Embryonic facial prominence (tissue), 1 donor: ENCODE results near the gene COX6A2.

Source experiments
- DNase-seq: peaks from one replicate; pipeline ENCODE4 v3.0.0-alpha.2; 2016; ENCODE audit errors: extremely low spot score

COX6A2 gene

DNA sequence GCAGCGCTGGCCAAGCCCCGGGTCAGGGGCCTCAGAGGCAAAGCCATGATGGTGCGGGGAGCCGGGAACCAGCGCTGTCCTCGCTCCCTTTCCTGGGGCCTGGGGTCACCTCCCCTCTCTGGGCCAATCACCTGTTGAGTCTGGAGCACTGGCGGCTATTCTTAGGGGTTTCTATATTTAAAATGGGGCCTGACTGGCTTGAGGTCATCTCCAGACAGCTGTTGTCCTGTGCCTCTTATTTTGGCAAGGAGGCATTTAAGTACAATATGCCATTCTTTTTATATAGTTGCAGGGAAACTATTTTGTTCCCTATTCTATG is at the start of gene COX6A2:
Gene COX6A2, minus strand, starts transcription at position 82 of the 319 bp plus-strand sequence. Its CDS starts 35 bp downstream, at position 47.
- DNase-seq = no peak

DNA sequence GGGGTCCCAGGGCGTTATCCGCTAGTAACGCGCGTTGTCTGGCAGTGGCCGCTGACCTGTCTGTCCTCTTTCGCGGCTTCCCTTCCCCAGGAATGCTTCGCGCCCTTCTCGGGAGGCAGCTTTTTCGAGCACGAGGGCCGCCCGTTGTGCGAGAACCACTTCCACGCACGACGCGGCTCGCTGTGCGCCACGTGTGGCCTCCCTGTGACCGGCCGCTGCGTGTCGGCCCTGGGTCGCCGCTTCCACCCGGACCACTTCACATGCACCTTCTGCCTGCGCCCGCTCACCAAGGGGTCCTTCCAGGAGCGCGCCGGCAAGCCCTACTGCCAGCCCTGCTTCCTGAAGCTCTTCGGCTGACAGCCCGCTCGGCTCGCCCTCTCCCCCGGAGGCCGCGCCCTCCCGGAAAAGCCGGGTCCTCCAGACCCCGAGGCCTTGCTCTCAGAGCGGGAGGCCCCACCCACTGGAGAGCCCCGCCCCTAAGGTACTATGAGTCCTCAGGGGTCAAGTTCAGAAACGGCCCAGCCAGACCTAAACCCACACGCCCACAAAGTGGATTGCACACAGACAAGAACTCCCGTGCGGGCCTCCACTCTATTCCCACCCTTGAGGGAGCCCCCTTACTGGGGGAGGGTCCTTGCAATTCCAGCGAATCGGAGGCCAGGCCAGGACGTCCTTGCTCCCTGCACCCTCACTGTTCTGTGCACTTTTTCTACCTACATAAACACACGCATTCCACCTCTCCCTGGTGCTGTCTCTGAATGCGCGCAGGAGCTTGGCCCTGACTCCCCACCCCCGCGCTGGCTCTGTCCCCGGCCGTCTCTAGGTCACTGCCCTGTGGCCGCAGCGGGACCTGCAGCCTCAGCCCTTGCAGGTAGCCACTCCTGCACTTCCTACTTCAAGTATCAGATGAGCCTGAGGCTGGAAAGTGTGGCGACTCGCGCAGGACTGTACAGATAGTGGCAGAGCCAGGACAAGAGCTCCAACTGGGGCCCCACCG is 49.4 kb upstream of the COX6A2 start:
- no peak for DNase-seq

DNA sequence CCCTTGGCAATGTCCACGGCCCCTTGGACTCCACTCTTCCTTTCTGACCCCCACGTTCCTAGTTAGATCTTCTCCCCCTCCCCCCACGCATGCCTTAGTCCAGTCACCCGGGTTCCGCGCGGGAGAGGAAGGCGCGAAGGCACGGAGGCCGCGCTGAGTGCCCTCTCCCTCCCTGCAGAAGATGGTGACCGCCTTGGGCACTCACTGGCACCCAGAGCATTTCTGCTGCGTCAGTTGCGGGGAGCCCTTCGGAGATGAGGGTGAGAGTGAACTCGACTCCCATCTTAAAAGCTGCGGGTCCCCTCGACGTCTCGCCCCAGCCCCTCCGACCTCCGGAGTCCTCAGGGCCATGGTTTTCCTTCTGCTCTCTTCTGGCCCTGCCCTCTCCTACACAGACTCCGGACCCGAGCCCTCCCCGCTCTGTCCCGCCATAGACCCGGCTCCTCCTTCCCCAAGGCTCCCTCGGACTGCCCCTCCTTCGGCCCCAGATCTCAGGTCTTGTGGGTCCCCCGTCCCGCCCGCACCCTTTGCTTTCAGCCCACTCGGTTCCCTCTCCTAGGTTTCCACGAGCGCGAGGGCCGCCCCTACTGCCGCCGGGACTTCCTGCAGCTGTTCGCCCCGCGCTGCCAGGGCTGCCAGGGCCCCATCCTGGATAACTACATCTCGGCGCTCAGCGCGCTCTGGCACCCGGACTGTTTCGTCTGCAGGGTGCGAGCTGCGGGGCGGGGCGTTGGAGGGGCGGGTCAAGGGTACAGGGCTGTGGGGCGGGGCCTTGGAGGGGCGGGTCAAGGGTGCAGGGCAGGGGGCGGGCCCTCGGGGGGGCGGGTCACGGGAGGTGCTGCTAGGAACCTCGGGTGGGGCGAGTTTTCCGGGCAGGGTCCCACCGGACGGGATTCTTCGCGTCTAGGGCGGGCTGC is 48.4 kb upstream of the COX6A2 start:
- no peak for DNase-seq

DNA sequence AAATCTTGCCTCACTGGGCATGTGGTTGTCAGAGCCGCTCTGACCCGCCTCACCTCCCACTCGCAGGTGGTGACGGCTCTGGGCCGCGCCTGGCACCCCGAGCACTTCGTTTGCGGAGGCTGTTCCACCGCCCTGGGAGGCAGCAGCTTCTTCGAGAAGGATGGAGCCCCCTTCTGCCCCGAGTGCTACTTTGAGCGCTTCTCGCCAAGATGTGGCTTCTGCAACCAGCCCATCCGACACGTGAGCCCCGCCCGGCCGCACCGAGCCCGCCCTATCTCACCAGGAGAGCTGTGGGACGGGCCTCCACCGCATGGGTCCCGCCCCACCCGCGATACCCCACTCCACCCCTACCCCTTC is 47.8 kb upstream of the COX6A2 start:
- no peak for DNase-seq

DNA sequence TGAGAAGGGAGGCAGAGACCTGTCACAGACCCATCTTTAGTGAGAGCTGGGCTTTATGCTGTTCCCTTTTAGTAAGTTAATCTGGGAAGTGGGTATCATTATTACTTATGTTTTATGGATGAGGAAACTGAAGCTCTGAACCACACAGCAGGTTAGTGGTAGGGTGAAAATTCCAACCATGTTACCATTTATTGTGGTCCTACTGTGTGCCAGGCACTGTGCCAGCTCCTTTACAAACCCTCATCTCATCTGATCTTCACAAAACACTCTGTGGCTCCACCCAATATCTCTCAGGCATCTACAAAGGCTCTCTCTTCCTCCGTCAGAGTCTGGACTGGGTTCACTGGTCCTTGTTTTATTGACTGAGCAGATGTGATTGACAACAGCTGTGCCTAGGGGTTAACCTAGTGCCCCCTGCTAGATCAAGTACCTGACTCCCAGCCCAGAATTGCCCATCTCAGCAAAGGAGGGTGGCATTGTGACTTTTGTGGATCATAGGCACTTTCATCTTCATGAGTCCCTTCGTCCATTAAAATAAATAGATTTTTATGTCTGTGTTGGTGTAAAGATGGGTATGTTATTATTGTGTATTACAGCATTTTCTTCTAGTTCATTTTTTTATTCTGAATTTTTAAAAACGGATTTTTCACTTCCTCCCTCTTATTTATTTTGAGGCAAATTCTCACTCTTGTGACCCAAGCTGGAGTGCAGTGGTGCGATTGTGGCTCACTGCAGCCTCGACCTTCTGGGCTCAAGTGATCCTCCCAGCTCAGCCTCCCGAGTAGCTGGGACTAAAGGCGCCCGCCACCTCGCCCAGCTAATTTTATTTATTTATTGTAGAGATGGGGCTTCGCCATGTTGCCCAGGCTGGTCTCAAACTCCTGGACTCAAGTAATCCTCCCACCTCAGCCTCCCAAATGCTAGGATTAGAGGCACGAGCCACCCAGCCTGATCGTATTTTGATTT is 46.9 kb upstream of the COX6A2 start:
- DNase-seq = no peak

DNA sequence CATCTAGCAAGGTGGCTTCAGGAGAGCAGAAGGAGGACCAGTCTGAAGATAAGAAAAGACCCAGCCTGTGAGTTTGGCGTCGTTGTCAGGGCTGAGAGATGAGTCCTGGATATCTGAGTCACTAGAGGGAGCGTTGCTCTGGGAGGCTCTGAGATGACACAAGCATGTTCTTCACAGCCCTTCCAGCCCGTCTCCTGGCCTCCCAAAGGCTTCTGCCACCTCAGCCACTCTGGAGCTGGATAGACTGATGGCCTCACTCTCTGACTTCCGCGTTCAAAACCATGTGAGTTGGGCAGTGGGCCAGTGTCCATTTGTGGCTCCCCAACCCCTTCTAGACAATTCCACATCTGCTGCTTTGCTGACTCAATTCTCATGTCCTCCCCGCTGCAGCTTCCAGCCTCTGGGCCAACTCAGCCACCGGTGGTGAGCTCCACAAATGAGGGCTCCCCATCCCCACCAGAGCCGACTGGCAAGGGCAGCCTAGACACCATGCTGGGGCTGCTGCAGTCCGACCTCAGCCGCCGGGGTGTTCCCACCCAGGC is 46.1 kb upstream of the COX6A2 start:
- no peak for DNase-seq

DNA sequence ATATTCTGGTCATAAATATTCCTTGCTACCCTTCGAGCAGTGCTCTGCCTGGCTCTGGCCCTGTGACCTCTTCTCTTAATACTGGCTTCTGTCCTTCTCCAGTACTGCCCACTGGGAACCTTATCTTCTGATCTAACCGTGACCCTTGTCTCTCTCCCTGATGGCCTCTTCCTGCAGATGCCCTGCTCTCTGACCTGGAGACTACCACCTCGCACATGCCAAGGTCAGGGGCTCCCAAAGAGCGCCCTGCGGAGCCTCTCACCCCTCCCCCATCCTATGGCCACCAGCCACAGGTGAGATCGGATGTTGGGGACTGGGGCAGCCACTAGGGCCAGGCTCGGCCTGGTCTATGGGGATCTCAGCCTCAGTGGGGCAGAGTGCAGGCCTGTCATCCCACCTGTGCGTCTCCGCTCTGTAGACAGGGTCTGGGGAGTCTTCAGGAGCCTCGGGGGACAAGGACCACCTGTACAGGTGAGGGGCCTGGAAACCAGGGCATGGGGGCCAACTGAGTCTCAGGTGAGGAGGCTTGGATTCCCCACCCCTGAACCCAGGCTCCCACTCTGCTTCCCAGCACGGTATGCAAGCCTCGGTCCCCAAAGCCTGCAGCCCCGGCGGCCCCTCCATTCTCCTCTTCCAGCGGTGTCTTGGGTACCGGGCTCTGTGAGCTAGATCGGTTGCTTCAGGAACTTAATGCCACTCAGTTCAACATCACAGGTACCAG is 45.3 kb upstream of the COX6A2 start:
- no peak for DNase-seq

DNA sequence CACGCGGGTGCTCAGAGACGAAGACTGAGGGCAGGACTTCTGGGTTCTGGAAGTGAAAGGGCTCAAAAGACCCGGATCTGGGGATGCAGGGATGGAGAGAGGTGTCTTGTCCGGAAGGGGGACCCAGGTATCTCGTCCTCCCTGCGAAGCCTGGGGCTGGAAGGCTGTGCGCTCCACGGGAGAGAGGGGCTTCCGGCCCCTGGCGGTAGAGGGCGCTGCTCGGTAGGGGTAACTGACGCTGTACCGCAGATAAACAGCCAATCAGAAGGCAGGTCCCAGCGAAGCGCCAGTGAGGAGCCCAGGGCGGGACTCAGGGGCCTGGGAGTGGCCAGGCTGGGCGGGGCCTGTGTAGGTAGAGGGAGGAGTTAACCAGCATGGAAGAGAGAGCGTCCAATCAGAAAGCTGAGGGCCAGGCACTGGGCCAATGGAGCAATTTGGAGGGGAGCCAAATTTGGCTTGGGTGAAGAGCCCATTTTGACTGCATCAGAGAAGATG is 44.6 kb upstream of the COX6A2 start:
- peak; percentile 50 for DNase-seq

DNA sequence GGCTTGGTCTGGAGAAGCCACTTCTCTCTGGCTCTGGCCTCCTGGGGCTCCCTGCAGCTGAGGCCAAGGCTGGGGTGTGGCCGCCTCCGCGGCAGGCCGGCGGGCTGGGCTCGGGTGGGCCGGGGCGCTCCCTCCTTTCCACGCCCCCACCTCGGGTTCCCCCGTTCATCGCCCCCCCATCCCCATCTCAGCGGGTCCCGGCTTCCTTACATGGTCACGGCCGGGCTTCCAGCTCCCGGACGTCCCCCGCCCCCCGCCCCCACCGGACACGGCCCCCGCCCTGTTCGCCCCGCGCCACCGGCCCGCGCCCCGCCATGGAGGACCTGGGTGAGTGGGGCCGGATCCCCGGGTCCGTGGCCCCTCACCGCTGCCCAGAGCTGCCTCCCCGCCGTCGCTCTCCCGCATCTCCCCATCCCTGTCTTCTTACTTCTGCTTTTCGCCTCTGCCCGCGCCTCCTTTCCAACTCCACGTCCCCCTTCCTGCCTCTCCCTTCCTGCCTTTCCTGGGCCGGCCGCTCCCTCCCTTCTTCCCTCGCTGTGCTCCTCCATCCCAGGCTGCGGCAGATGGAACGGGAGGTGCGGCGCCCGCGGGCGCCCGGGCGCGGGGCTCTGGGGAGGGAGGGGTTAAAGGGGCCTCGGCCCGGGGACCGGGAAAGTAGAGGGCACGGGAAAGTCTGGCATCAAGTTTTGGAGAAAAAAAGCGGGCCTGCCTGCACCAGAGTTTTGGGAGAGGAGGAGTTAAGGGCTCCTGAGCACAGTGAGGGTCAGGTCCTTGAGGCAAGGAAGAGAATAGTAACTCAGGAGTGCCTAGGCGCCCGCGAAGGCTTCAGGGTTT is 43.9 kb upstream of the COX6A2 start, which contains the start of gene TGFB1I1:
Gene TGFB1I1, plus strand, starts transcription at position 278 of the 834 bp plus-strand sequence. Its CDS starts 37 bp downstream, at position 315.
- no peak for DNase-seq

DNA sequence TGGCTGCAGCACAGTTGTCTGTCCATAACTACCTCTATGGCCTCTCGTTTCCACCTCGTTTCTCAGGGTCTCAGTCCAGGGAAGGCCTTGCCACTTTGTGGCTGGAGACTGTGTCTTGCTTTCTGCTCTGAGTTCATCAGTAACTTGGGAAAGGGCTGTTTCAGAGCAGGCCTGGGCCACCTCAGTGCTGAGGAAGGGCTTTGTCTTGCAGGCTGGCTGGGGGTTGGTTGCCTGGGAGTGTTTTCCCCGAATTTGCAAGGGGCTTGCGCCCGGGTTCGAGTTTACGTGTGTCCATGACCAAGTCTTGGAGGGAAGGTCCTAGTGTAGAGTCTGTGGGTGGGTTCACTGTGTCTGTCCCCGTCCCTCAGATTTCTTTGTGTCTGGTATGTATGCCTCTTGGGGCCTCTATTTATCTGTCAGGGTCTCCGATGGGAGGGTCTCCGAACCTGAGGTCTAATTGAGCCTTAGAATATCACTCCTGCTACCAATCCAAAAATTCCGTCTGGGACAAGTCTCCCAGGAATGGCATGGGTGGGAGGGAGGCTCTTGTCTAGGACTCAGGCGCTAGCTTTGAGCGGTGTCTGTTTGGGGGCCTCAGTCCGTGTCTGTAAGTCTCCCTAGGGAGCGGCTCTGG is 43.2 kb upstream of the COX6A2 start:
- no peak for DNase-seq

DNA sequence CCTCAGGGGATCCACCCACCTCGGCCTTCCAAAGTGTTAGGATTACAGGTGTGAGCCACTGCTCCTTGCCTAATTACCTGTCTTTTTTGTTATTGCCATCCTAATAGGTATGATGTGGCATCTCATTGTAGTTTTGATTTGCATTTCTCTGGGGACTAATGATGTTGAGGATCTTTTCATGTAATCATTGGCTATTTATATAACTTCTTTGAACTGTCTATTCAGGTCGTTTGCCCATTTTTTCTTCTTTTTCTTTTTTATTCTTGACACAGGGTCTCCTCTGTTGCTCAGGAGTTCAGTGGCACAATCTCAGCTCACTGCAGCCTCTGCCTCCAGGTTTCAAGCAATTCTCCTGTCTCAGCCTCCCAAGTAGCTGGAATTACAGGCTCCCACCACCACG is 42.5 kb upstream of the COX6A2 start:
- no peak for DNase-seq

DNA sequence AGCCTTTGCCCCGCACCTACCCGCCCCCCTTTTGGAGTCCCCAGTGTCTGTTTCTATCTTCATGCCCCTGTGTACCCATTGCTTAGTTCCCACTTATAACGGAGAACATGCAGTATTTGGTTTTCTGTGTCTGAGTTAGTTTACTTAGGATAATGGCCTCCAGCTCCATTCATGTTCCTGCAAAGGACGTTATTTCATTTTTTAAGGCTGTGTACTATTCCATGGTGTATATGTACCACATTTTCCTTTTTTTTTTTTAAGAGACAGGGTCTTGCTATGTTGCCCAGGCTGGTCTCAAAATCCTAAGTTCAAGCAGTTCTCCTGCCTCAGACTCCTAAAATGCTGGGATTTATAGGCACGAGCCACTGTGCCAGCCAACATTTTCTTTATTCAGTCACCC is 39.7 kb upstream of the COX6A2 start:
- DNase-seq = no peak

DNA sequence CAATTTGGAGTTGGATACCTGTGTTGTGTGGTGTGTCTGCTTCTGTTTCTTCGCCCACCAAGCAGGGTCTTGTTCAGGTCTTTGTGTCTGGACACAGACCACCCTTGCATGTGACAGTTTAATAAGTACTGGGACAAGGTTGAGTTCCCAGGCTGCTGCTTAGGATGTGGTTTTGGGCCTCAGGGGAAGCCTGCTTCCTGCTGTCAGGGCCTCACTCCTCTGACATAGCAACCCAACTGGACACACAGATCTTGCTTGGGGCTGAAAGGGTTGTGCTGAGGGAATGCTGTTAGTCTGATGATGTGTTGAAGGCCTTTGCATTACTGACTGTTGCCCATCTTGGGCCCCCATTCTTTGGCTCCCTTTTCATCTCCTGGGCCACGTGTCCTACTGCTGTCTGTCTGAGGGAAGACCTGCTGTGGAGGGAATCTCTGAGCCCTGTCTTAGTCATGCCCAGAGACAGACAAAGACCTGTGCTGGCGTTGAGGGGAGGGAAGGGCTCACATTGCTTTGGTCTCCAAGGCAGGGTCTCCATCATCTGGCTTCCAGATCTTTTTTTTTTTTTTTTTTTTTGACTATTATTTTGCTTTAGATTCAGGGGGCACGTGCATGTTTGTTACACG is 39.1 kb upstream of the COX6A2 start:
- DNase-seq = no peak

DNA sequence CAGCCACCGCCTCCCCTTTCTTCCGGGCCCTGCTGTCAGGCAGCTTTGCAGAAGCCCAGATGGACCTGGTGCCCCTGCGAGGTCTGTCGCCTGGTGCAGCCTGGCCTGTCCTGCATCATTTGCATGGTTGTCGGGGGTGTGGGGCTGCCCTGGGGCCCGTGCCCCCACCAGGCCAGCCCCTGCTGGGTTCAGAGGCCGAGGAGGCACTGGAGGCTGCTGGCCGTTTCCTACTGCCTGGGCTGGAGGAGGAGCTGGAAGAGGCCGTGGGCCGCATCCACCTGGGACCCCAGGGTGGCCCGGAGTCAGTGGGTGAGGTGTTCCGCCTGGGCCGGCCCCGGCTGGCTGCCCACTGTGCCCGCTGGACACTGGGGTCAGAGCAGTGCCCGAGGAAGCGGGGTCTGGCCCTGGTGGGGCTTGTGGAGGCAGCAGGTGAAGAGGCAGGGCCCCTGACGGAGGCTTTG is 38.3 kb upstream of the COX6A2 start:
- no peak for DNase-seq

DNA sequence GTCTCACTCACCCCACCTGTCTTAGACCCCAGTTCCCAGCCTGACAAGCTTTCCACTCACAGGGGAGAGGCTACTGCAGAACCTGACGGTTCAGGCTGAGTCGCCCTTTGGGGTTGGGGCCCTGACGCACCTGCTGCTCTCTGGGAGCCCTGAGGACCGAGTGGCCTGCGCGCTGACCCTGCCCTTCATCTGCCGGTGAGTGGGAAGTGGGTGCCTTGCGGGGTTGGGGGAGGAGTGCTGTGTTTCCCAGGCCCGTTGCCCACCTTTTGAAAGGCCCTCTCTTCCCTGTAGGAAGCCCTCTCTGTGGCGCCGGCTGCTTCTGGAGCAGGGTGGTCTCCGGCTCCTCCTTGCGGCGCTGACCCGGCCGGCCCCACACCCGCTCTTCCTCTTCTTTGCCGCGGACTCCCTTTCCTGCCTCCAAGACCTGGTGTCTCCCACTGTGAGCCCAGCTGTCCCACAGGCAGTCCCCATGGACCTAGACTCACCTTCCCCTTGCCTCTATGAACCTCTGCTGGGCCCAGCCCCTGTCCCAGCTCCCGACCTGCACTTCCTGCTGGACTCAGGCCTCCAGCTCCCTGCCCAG is 37.7 kb upstream of the COX6A2 start:
- DNase-seq = no peak

DNA sequence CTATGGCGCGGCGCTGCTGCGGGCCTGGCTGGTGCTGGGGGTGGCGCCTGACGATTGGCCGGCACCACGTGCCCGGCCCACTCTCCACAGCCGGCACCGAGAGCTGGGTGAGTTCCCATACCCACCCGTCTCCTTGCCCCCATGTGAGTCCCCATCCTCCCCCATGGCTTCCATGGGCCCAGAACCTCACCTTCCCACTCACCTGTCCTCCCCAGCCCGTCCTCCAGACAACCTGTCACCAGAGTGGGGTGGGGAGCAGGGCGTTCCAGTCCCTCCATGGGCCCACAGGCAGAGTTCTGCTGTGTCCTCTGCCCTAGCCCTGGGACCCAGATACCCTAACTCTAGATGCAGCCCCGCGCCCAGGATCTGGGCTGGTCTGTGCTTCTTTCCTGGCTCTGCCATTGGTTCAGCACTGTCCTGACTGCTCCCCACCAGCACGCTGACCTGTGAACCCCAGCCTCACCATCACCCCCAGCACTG is 36.7 kb upstream of the COX6A2 start:
- no peak for DNase-seq

DNA sequence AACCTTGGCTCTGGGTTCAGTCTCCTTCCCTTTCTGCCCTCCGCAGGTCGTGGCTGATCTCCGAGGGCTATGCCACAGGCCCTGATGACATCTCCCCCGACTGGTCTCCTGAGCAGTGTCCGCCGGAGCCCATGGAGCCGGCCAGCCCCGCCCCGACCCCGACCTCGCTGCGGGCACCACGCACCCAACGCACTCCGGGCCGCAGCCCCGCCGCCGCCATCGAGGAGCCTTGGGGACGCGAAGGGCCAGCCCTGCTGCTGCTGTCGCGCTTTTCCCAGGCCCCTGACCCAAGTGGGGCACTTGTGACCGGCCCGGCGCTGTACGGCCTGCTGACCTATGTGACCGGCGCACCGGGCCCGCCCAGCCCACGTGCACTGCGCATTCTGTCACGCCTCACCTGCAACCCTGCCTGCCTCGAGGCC is 36.2 kb upstream of the COX6A2 start:
- DNase-seq = no peak
